Psoas muscle (tissue), 8 donors: ENCODE results near the gene HLF. TPM values are rescaled to one million over a fixed set of nuclear protein-coding genes. Genes with fewer than 3 reads are reported as not detected.

Experiments
- ATAC-seq, 4 donors: fragments of 200-7000 bp; cut with Tn5 transposase; one replicate each; pipeline ENCODE4 v1.9.1; 2020; ENCODE audit warnings: moderate library complexity in 3 of 4, mild to moderate bottlenecking in 2 of 4
- DNase-seq, 2 donors: peaks; one replicate each; pipeline ENCODE4 v3.0.0-alpha.2; 2020
- H3K27ac ChIP-seq: fragments of 200-600 bp; one replicate; pipeline ENCODE4 v1.8.0; 2022
- H3K27me3 ChIP-seq, 3 donors: fragments of 200-600 bp in 1 of 3; one replicate each; pipeline versions ENCODE4 v1.6.1 to v1.8.0; 2013 to 2022; ENCODE audit warnings: low read length in 2 of 3, mild to moderate bottlenecking in 2 of 3, moderate library complexity in 1 of 3; ENCODE audit not compliant: insufficient read depth in 3 of 3
- H3K36me3 ChIP-seq, 2 donors: fragments of 200-600 bp in 1 of 2; one replicate each; pipeline versions ENCODE4 v1.6.1 to v1.8.0; 2013 to 2022; ENCODE audit warnings: low read depth in 1 of 2, mild to moderate bottlenecking in 1 of 2, moderate library complexity in 1 of 2; ENCODE audit not compliant: insufficient read depth in 1 of 2
- H3K4me1 ChIP-seq: fragments of 200-600 bp; one replicate; pipeline ENCODE4 v1.8.0; 2022
- H3K4me3 ChIP-seq: fragments of 200-600 bp; one replicate; pipeline ENCODE4 v1.8.0; 2022; ENCODE audit warnings: mild to moderate bottlenecking
- H3K9me3 ChIP-seq: fragments of 200-600 bp; one replicate; pipeline ENCODE4 v1.8.0; 2022
- CTCF ChIP-seq: fragments of 200-600 bp; IDR thresholded peaks from one replicate; pipeline ENCODE4 v1.8.0; 2022; ENCODE audit warnings: antibody characterized with exemption
- WGBS, 3 donors: extraction: QIAGEN DNeasy Blood & Tissue Kit; methylation state at CpG; one replicate each; pipeline versions ENCODE4 v1.1.6 to v1.1.7; 2013; 5-methylcytosine and 5-hydroxymethylcytosine counted together
- intact Hi-C, 2 donors: fragments of 100-400 bp; cut with DNase I; formaldehyde crosslinking; loops; one replicate each; pipeline versions ENCODE4 v1.11.0 to v1.14.2; 2022
- polyA plus RNA-seq, 3 donors: library from polyadenylated mRNA; stranded (reverse); fragments of 200-250 nt; gene quantifications; one replicate each; pipeline ENCODE4 v1.2.3, GENCODE V29; 2013
- total RNA-seq, 4 donors: library from RNA; stranded (reverse); fragmentation: NEBNext Ultra II Directional in 2 of 4; extraction: Animal tissue kit (Norgen Biotek cat#: 25700) in 2 of 4; gene quantifications; one replicate each; pipeline versions ENCODE4 v1.2.1 to v1.2.4, GENCODE V29; 2021 to 2023
- donor health status: healthy with polysubstance abuse.
- donor health status: DM: no; HTN: no; CAD: no; lungs with moderate emphysema.
- donor health status: Bipolar disorder and iron deficiency.
- donor health status: healthy.
- donor health status: DM: yes; HTN: yes; CAD: no.
- donor health status: DM: no; HTN: no; CAD: no.
- donor health status: DM: no; HTN: no; CAD: no.
- donor health status: DM: yes; HTN: yes; CAD: no.

The HLF gene
- total and polyA plus RNA-seq, 7 donors: 0.59 to 5.0 (median 3.7) TPM

- intact Hi-C loops: no loop called here
- ATAC-seq: no peak
- no peaks in the 10 kb centered on the region for H3K36me3 ChIP-seq
Observed at GRCh38 chr17:55242476-55242875, 22.3 kb upstream of the HLF start.

GRCh38 chr17:55245986-55246385 lies 18.8 kb upstream of the HLF start:
- Histone ChIP-seq H3K27me3 (peaks cover 0 to 2% (median 0%) of the 10 kb centered on the region in 3 donors), H3K4me3 (no peak overlapping the region), H3K27ac (no peak overlapping the region), H3K36me3 (no peaks in the 10 kb centered on the region), H3K4me1 (no peaks in the 10 kb centered on the region), H3K9me3 (no peaks in the 10 kb centered on the region)
- intact Hi-C loops: no loop called here
- no peak for TF ChIP-seq CTCF
- no peak for ATAC-seq
- DNase-seq: no peak
- 53 to 65% (median 61%) methylated on average over 3 of the region's 3 CpGs for WGBS, 3 donors

More at GRCh38 chr17:55242476-55242875, 22.3 kb upstream of the HLF start:
- 38 to 70% (median 40%) methylated on average over 2 of the region's 2 CpGs for WGBS, 3 donors
- no peak overlapping the region for H3K4me3 ChIP-seq
- H3K27me3 ChIP-seq: peaks cover 0 to 2% (median 0%) of the 10 kb centered on the region in 3 donors
- peaks cover 6% of the 10 kb centered on the region for H3K4me1 ChIP-seq
- no peak overlapping the region for H3K27ac ChIP-seq
- DNase-seq: no peak
- TF ChIP-seq CTCF: no peak
- H3K9me3 ChIP-seq: no peaks in the 10 kb centered on the region

GRCh38 chr17:55246583-55246982 lies 18.2 kb upstream of the HLF start:
- Histone ChIP-seq H3K27me3 (peaks cover 0 to 2% (median 0%) of the 10 kb centered on the region in 3 donors), H3K9me3 (no peaks in the 10 kb centered on the region), H3K4me3 (no peak overlapping the region), H3K27ac (no peak overlapping the region), H3K36me3 (no peaks in the 10 kb centered on the region), H3K4me1 (no peaks in the 10 kb centered on the region)
- DNase-seq (no peak), ATAC-seq (no peak)
- intact Hi-C loops: no loop called here
- WGBS, 3 donors: 27 to 37% (median 32%) methylated on average over 1 of the region's 1 CpG
- no peak for TF ChIP-seq CTCF

GRCh38 chr17:55248077-55248476 lies 16.7 kb upstream of the HLF start:
- Histone ChIP-seq H3K9me3 (no peaks in the 10 kb centered on the region), H3K4me1 (no peaks in the 10 kb centered on the region), H3K27me3 (no peaks in the 10 kb centered on the region), H3K27ac (no peak overlapping the region), H3K36me3 (no peaks in the 10 kb centered on the region), H3K4me3 (no peak overlapping the region)
- WGBS, 3 donors: 86 to 88% (median 87%) methylated on average over 2 of the region's 2 CpGs
- no peak for DNase-seq
- TF ChIP-seq CTCF: no peak
- intact Hi-C loops: no loop called here
- ATAC-seq: no peak

- no peak for TF ChIP-seq CTCF
- intact Hi-C loops: no loop called here
- WGBS, 3 donors: 87 to 94% (median 92%) methylated on average over 7 of the region's 7 CpGs
- no peaks in the 10 kb centered on the region for H3K27me3 ChIP-seq
- H3K36me3 ChIP-seq: no peaks in the 10 kb centered on the region
- H3K4me3 ChIP-seq: no peak overlapping the region
- H3K9me3 ChIP-seq: no peaks in the 10 kb centered on the region
- no peaks in the 10 kb centered on the region for H3K4me1 ChIP-seq
- DNase-seq: no peak
- H3K27ac ChIP-seq: no peak overlapping the region
- ATAC-seq: no peak
Observed at GRCh38 chr17:55249861-55250260, 14.9 kb upstream of the HLF start.
